NCI-H526 (cell line): Measurements from ENCODE around the gene SPTLC3.

ENCODE experiments used
- DNase-seq, 2 experiments: peaks; one replicate each; lab custom pipeline; 2025; lab: John Stamatoyannopoulos, UW

SPTLC3 gene

DNA sequence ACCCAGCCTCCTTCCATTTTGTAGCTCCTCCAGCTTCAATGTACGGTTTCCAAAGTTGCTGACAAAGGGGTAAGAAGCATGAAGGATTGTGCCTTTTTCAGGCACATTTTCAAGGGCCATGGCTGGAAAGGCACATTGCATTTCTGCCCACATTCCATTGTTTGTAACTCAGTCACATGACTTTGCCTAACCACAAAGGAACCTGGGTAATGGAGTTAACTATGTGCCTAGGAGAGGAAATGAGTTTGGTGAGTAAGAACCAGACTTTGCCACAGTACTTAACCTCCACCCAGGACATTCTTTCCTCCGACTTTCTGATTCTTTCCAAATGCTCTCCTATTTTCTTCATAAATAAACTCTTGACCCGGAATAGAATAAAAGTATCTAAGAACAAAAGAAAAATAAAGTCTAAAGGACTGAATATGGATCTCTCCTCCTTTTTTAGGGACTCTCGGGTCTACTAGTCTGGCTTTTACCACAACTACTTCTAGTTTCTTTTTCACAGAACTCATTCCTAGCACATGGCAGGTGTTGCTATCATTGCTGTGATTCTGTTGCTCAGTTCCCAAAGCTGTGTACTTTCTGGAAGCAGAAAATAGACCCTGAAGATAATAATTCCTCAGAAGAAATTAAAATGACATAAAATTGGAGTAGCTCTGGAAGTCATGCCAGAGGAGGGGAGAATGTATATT lies 130.8 kb downstream of the SPTLC3 start:
- no peak for DNase-seq

DNA sequence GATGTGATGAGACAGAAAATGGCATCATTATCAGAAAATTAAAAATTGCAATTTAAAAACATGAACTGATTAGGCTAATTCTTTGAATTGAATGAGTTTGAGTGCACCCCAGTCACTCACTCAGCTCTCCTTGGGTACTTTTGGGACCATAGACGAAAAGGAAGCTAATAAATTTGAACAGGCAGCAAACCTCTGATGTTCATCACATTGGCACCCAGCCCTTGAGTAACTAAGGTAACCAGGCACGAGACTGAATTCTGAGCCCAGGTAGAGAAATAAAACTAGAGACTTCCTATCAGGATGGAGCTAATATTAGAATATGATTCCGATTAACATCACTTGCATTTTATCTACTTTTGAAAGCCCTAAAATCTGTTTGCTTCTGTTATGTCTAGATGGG lies 131.4 kb downstream of the SPTLC3 start:
- DNase-seq, result no peak

- DNase-seq, result no peak
Measured at GRCh38 chr20:13140775-13141174, 132.0 kb downstream of the SPTLC3 start.

DNA sequence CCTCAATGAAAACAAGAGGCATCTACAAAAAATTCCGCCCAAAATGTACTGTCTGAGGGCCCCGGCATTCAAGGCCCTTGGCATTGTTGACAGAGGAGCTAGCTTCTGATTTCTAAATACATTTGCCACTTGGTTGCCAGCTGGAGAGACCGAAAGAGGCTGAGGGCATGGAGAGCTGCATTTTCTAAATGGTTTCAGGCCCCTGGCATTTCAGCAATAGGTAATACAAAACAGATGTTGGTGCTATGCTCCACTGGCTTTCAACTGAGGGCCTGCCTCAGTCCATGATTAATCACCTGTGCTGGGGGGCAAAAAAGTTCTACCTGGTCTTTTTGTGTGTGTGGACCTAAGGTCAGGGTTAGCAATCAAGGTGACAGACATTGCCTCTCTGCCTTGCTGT lies 132.8 kb downstream of the SPTLC3 start:
- no peak for DNase-seq

DNA sequence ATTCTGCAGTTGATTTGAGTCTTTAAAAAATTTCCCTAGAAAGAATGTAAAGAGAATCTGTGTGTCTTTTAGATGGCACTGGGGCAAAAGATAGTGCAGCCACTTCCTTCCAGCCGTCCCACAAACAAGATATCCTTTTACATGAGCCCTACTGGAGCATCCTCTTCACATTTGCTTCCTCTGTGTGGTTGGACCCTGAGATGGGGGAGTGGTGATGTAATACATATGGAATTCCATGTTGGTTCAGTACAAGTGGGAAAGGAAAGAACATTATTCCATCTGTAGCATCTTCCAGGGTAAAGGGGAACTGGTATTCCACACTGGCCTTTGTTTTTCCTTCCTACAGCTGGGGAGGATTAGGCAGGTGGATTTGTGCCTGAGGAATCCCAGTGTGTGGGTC lies 133.4 kb downstream of the SPTLC3 start:
- DNase-seq, result no peak

DNA sequence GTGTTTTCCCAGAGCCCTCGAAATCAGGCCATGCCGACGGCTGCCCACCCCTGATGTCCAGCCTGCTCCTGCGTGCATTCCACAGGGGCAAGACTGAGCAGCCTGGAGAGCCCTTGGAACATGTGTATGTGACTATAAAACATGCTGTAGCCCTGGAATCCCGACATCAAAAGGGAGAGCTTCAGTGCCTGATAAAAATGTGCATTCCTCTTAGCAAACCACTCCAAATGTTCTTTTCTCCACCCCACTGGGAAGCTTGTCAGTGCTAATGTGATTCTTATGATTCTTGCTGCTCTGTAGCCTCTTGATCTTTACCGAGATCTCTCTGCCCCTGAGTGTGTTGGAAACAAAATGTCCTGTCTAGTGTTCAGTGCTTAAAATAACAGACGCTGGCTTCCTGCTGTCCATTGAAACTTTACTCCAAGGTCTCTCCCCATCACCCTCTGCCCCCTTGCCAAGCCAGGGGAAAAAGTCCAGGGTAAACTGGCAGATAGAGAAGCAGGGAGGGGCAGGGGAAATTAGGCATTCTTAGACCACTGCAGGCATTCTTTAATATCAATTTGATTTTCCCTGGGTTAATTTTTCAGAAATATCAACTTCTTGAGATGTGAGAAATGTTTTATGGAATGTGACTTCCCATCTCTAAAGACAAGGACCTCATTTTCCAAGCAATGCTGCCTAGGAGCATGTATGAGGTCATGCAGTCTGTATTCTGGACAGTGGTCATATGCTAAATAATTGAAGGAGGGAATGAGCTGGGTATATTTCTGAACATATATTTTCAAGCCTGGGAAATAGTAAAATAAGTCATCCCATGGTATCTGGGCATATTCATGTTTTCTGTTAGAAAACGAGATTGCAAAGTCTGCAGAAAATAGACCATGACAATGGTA lies 138.5 kb downstream of the SPTLC3 start:
- no peak for DNase-seq

DNA sequence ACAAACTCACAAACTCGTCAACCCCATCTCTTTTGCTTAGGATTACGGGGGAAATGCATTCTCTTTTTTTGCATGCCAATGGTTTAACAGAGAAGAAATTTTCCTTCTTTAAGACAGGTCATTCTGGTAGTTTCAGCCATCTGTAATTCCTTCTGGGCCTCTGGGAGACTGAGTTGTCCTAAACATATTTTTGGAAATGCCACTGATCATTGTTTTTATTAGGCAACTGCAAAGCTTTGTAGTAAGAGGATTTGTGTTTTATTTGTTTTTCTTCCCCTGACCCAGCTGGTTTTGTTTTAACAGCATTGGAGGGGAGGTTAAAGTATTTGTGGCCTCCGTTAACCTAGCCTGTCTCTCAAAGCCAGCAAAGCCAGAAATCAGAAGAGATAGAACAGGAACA lies 139.2 kb downstream of the SPTLC3 start:
- no peak for DNase-seq

DNA sequence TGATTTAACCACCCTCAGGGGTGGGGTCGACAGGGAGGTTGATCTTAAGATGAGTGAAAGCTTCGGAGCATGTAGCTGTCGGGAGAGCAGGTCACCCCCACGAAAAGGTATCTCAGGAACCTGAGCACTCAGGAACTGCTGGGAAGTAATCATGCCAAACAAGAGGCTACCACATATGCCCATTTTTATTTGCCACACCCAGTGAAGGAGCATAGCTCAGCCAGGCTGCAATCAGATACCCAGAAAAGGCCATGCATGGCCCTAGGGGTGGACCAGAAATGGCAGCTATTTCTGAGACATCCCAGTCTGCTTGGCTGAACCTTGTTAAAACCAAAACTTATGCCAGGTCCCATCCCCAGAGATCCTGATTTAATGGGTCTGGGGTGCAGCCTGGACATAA lies 139.6 kb downstream of the SPTLC3 start:
- no peak for DNase-seq

GRCh38 chr20:13148961-13149360 lies 140.2 kb downstream of the SPTLC3 start:
- DNase-seq, result no peak

DNA sequence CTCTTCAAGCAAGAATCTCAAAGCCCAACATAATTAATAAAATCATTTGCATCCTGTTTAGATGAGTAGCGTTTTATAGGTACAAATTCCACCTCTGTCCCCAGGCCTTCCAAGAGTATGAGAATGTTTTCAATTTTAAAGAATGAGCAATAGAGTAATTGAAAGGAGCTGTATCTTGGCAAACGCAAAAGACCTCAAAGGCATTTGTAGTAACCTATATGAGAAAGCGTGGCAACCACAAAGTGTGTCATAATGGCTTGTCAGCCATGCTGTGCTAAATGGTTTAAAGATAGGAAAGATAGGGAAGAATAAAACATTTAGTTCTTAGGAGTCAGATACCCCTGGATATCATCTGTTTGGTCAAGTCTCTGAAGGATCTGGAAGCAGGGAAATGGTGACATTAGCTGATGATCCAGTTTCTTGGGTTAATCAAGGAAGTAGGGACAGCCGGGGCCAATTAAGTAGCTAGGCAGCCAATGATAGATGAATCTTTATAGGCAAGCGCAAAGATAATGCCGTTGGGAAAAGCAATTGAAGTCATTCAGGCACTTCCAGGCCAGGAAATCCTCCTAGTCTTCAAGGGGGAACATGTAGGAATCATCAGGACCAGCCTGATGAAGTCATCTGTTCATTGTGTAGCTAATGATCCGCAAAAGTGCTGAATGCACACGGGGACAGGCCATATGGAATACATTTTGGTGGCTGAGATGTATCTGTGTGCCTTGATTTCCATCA lies 140.8 kb downstream of the SPTLC3 start:
- DNase-seq, result no peak

GRCh38 chr20:13158369-13158768 lies 149.6 kb downstream of the SPTLC3 start:
- DNase-seq, result no peak

GRCh38 chr20:13159889-13160288 lies 151.1 kb downstream of the SPTLC3 start:
- DNase-seq, result no peak

GRCh38 chr20:13165203-13165602 lies 156.4 kb downstream of the SPTLC3 start:
- DNase-seq, result no peak

- no peak for DNase-seq
Measured at GRCh38 chr20:13166011-13166410, 157.2 kb downstream of the SPTLC3 start.

GRCh38 chr20:13166437-13166836 lies 157.7 kb downstream of the SPTLC3 start:
- DNase-seq, result no peak

GRCh38 chr20:13169086-13169485 lies 160.3 kb downstream of the SPTLC3 start:
- DNase-seq, result no peak

- DNase-seq, result no peak
Measured at GRCh38 chr20:13170771-13171170, 162.0 kb downstream of the SPTLC3 start.

DNA sequence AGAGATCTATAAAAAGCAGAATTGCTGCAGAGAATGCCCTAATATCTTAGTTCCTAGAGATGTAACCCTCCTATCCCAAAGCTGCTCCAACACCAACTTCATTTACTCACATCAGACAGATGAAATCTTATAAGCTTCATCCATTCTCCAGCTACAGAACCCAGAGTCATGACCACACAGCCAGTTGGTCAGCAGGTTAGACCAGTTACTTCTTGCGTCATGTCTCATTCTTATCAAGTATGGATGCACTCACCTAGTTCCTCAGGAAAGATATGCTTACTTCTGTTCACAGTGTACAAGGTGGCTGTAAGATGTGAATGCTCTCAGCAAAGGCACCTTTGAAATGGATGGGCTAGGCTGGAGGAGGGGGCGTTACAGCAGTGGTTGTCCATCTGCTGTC lies 164.4 kb downstream of the SPTLC3 start:
- DNase-seq, result no peak

GRCh38 chr20:13174402-13174801 lies 165.6 kb downstream of the SPTLC3 start:
- no peak for DNase-seq

- DNase-seq, result no peak
Measured at GRCh38 chr20:13180986-13181889, 172.5 kb downstream of the SPTLC3 start.

DNA sequence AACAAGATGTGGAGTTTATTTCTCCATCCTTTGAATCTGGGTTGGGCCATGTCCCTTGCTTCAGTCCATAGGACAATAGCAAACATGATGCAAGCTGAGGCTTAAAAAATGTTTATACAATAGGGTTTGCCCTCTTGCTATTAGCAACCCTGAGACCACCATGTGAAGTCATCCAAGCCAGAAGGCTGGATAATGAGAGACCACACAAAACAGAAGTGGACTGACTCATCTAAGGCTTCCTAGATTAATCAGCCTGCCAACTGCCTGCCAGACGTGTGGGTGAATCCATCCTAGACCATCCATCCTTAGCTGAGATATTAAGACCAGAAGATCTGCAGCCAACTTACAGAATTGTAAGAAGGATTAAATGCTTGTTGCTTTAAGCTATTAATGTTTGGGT lies 174.2 kb downstream of the SPTLC3 start:
- no peak for DNase-seq
